Activated T-helper 1 cell treated with anti-CD3 and anti-CD28 coated beads, Interleukin-12 subunit alpha, Interleukin-12 subunit beta, Interleukin-2, Interleukin-4 antibody, amounts not matched to agents 30 ng/mL and 10 ng/mL and 1 ng/mL, durations not matched to agents 14 hours and 24 hours and 36 hours (primary cell): Measurements from ENCODE around the gene AGBL1. TPM values are rescaled to one million over a fixed set of nuclear protein-coding genes. Genes with fewer than 3 reads are reported as not detected.

ENCODE experiments used
- DNase-seq: peaks from one replicate; pipeline ENCODE4 v3.0.0; 2021; ENCODE audit warnings: low spot score
- H3K27ac Mint-ChIP-seq: one replicate; pipeline ENCODE4 v1.8.0; 2021; ENCODE audit warnings: mild to moderate bottlenecking, mixed read lengths
- H3K27me3 Mint-ChIP-seq: one replicate; pipeline ENCODE4 v1.8.0; 2022; ENCODE audit warnings: mild to moderate bottlenecking, moderate library complexity, mixed read lengths; ENCODE audit not compliant: insufficient read depth
- H3K36me3 Mint-ChIP-seq: one replicate; pipeline ENCODE4 v1.8.0; 2021; ENCODE audit warnings: low read depth, mixed read lengths
- H3K4me1 Mint-ChIP-seq: one replicate; pipeline ENCODE4 v1.8.0; 2021; ENCODE audit warnings: low read depth, mixed read lengths
- H3K4me3 Mint-ChIP-seq: one replicate; pipeline ENCODE4 v1.8.0; 2021; ENCODE audit warnings: mild to moderate bottlenecking, moderate library complexity, mixed read lengths
- H3K9me3 Mint-ChIP-seq: one replicate; pipeline ENCODE4 v1.8.0; 2021; ENCODE audit warnings: mixed read lengths
- intact Hi-C: fragments of 100-400 bp; cut with micrococcal nuclease; formaldehyde crosslinking; loops from one replicate; pipeline ENCODE4 v1.15.1; 2024
- total RNA-seq: library from RNA; stranded (reverse); gene quantifications from 2 replicates; pipeline ENCODE4 v1.2.3, GENCODE V29; 2022

AGBL1 gene
- total RNA-seq, 1 donor from 2014 or later, result not detected

DNA sequence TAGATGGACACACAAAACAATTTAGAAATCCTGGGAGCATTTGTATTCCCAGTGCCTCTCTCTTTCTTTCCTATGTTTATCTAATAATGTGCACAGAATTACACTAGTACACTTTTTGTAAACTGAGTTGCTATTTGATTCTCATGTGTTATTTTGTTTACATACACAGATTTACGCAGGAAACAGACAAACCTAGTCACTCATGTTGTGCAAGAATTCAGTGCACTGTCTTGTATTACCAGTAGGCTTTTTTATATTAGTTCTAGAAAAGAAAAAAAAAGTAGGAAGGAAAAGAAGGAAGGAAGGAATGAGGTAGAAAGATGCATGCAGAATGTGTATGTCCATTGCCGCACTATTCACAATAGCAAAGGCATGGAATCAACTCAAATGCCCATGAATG lies 257.4 kb downstream of the AGBL1 start:
- Mint-ChIP-seq H3K4me3 (no peak overlapping the region), H3K27ac (no peak overlapping the region), H3K27me3 (no peaks in the 10 kb centered on the region), H3K4me1 (no peaks in the 10 kb centered on the region), H3K9me3 (no peaks in the 10 kb centered on the region), H3K36me3 (no peaks in the 10 kb centered on the region)
- intact Hi-C loops, result no loop called here
- DNase-seq, result no peak

DNA sequence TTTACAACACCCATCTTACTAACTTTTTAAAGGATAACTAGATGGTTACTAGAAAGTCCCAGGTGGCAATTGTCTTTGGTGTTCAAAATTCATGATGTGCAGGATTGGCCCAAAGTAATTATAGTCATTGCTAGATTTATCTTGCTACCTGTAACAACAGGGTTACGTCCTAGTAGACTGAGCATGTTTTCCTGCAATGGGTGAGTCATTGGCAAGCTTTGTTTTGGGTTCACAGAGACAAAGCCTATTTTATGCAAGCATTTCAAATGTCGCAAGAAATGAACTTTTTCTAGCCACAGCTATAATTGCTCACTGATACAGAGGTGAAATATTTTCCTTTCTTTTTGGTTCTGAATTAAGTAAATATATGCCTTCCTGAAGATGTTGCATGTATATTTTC lies 267.6 kb downstream of the AGBL1 start:
- no peak for DNase-seq
- H3K27me3 Mint-ChIP-seq, result no peaks in the 10 kb centered on the region
- no peak overlapping the region for H3K4me3 Mint-ChIP-seq
- no peaks in the 10 kb centered on the region for H3K9me3 Mint-ChIP-seq
- H3K4me1 Mint-ChIP-seq, result no peaks in the 10 kb centered on the region
- no peak overlapping the region for H3K27ac Mint-ChIP-seq
- intact Hi-C loops, result no loop called here
- no peaks in the 10 kb centered on the region for H3K36me3 Mint-ChIP-seq

DNA sequence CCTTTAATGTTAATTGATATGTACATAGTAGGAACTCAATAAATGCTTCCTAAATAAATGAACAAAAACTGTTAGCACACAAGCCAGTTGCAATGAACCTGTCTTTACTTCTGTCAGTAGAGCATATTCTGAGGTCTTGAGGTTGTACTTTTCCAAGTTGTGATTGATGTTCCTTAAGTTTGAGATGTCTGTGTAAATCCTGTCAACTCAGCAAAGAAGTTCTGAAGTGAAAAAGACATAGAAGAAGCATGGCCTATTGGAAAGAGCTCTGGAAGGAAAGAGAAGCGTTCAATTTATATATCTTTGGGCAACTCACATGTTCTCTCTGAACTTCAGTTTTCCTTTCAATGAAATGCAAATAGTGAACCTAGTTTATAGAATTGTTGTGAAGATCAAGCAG lies 269.9 kb downstream of the AGBL1 start:
- DNase-seq, result no peak
- Mint-ChIP-seq H3K9me3 (no peaks in the 10 kb centered on the region), H3K36me3 (no peaks in the 10 kb centered on the region), H3K27me3 (no peaks in the 10 kb centered on the region), H3K4me3 (no peak overlapping the region), H3K27ac (no peak overlapping the region), H3K4me1 (no peaks in the 10 kb centered on the region)
- intact Hi-C loops, result no loop called here

DNA sequence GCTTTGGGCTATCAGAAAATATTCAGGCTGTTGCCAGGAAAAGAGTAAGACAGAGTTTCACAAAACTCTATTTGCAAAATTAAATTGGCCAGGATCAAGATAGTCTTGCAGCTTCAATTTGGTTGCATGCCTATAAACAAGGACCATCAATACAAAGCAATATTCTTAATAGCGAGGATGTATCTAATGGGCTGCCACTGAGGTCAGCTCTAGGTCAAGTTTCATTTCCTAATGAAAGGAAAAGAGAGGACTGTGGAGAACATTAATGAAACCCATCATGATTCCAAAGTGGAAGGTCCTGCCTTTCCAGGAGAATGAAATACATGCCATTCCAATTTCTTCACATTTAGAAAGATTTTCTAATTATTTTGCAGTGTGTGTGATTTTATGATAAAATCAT lies 273.5 kb downstream of the AGBL1 start:
- Mint-ChIP-seq H3K27me3 (no peaks in the 10 kb centered on the region), H3K4me1 (no peaks in the 10 kb centered on the region), H3K9me3 (no peaks in the 10 kb centered on the region), H3K36me3 (no peaks in the 10 kb centered on the region), H3K27ac (no peak overlapping the region), H3K4me3 (no peak overlapping the region)
- no peak for DNase-seq
- intact Hi-C loops, result no loop called here

DNA sequence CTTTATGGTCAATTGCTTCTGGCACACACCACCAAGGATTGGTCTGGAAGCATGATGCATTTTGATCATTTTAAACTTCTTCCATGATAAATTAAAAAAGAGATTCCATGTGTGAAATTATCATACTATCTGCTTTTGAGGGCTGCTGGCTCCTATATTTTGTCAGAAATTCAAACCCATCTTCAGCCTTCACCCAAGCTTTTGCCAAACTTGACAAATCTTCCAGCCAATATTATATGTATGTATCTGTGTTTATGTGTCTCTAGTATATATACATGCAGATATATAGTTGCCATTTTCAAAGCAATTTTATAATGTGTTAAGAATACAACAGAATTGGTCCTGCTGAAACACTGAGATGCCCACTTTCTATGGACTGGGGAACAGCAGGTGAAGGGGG lies 275.7 kb downstream of the AGBL1 start:
- H3K9me3 Mint-ChIP-seq, result no peaks in the 10 kb centered on the region
- intact Hi-C loops, result no loop called here
- no peak overlapping the region for H3K27ac Mint-ChIP-seq
- H3K27me3 Mint-ChIP-seq, result no peaks in the 10 kb centered on the region
- H3K36me3 Mint-ChIP-seq, result no peaks in the 10 kb centered on the region
- DNase-seq, result no peak
- no peaks in the 10 kb centered on the region for H3K4me1 Mint-ChIP-seq
- no peak overlapping the region for H3K4me3 Mint-ChIP-seq

DNA sequence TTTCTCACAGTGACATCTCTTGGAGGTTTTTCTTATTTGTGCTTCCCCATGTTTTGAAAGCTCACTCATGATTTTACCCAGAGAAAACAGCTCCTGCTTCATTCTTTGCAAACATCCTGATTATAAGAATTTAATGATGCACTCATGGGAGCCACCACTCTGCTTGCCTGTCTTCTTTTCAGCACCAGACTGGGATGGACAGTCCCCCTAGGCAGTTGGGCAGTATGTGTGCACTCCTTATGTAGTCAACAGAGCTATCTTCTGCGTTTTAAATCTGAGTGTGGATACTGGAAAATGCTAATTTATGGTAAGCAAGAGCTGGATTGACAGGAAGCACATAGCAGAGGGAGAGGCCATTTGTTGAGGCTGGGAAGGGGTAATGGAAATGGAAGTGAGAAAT lies 276.1 kb downstream of the AGBL1 start:
- Mint-ChIP-seq H3K36me3 (no peaks in the 10 kb centered on the region), H3K27ac (no peak overlapping the region), H3K9me3 (no peaks in the 10 kb centered on the region), H3K4me3 (no peak overlapping the region), H3K27me3 (no peaks in the 10 kb centered on the region), H3K4me1 (no peaks in the 10 kb centered on the region)
- intact Hi-C loops, result no loop called here
- DNase-seq, result no peak

DNA sequence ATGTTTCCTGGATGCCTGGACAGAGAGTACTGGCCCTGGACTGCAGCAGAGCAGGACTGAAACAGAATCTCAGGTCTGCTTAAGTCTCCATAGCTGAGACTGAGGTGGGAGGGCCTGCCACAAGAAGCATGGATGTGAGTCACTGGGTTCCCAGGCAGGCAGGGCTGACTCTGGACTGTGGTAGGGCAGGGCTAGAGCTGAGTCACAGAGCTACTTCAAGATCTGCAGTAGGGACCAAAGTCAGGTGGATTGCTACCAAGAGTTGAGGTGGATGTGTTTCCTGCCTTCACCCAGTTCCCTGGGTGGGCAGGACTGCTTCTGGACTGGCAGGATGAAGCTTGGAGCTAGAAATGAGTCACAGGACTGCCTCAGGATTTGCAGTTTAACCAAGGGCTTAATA lies 282.9 kb downstream of the AGBL1 start:
- no peaks in the 10 kb centered on the region for H3K4me1 Mint-ChIP-seq
- intact Hi-C loops, result loop anchor here (10.0 kb wide), 1 partner anchor 58 kb away; no protein-coding TSS in a partner anchor
- H3K36me3 Mint-ChIP-seq, result no peaks in the 10 kb centered on the region
- no peak overlapping the region for H3K4me3 Mint-ChIP-seq
- H3K27ac Mint-ChIP-seq, result no peak overlapping the region
- peaks cover 7% of the 10 kb centered on the region for H3K9me3 Mint-ChIP-seq
- H3K27me3 Mint-ChIP-seq, result no peaks in the 10 kb centered on the region
- no peak for DNase-seq

DNA sequence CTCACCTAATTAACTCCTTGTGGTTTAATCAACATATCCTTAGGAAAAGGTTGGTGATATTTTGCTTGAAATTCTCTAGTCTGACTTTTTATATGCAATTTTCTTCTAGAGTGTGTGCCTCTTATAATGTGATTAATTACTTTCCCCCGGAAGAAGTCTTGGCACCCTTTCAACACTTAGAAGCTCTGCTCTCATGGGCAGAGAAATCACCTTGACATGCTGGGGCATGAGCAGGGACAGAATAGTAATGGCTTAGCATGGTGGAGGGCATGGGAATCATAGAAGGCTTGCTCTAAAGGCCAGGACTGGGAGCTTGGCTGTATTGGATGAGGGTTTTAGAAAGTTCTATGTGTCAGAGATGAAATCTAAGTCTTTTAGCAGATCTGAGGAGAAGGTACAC lies 293.5 kb downstream of the AGBL1 start:
- Mint-ChIP-seq H3K36me3 (no peaks in the 10 kb centered on the region), H3K4me1 (no peaks in the 10 kb centered on the region), H3K4me3 (no peak overlapping the region), H3K9me3 (peaks cover 10% of the 10 kb centered on the region), H3K27ac (no peak overlapping the region), H3K27me3 (peaks cover under 1% of the 10 kb centered on the region)
- no peak for DNase-seq
- intact Hi-C loops, result no loop called here

DNA sequence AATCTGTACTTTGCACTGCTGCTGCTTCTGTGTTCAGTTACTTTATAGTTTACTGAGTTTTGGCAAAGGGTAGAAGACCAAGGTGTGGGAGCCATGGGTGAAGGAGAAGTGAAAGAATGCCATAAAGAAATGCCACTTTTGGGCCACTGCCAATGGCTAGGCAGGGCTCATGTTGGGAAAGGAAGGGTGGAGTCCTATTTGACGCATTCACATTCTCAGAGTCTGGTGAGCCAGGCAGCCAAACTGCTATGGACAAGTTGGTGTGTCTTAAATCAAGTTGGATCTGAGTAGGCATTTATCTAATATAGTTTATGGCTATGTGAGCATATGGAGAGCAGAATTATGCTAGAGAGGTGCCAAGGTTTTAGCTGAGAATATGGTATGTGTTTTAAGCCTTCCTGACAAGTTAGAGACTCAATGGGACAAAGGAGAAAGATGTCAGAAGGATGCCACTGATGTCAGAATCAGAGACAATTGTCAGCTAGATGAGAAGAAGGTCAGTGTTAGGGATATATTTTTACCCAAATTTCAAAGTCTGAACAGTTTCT lies 296.1 kb downstream of the AGBL1 start:
- DNase-seq, result no peak
- Mint-ChIP-seq H3K27ac (no peak overlapping the region), H3K4me1 (no peaks in the 10 kb centered on the region), H3K36me3 (no peaks in the 10 kb centered on the region), H3K4me3 (no peak overlapping the region), H3K9me3 (peaks cover 7% of the 10 kb centered on the region), H3K27me3 (peaks cover 2% of the 10 kb centered on the region)
- intact Hi-C loops, result no loop called here

DNA sequence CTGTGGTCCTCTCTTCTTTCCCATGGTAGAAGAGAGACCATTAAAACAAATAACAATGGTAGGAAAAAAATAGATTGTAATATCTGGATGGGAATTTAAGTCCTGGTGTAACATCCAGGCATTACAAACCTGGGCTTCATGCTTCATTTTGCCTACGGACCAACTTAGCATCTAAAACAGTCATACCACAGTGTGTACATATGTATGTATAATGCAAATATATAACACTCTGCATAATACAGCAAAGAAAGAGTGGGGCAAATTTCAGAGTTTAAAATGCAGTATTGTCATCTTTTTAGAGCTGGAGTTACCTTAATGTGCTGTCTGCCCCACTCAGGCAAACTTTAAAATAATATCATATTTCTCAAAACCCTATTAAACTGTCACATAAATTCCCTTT lies 298.2 kb downstream of the AGBL1 start:
- Mint-ChIP-seq H3K36me3 (no peaks in the 10 kb centered on the region), H3K9me3 (peaks cover 7% of the 10 kb centered on the region), H3K4me3 (no peak overlapping the region), H3K27ac (no peak overlapping the region), H3K4me1 (no peaks in the 10 kb centered on the region), H3K27me3 (peaks cover 2% of the 10 kb centered on the region)
- DNase-seq, result no peak
- intact Hi-C loops, result no loop called here

DNA sequence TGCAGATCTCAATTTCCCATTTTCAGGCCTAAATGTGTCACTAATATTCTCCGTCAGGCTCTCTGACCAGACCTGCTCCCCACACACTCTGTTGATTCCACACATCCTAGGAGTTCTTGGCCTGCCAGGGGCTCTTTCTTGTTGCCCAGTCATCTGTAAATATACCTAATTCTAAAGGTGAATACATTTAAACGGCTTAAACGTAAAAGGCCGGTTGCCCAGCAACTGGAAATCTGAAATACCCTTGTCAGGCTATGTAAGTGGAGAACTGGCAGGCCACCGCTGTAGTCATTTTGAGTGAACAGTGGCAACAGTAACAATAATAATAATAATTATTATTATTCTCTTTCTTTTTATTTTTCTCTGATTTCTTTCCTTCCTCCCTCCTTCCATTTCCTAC lies 302.7 kb downstream of the AGBL1 start:
- no peak for DNase-seq
- no peaks in the 10 kb centered on the region for H3K9me3 Mint-ChIP-seq
- no peak overlapping the region for H3K4me3 Mint-ChIP-seq
- H3K27ac Mint-ChIP-seq, result no peak overlapping the region
- no peaks in the 10 kb centered on the region for H3K4me1 Mint-ChIP-seq
- peaks cover 2% of the 10 kb centered on the region for H3K27me3 Mint-ChIP-seq
- H3K36me3 Mint-ChIP-seq, result no peaks in the 10 kb centered on the region
- intact Hi-C loops, result no loop called here

DNA sequence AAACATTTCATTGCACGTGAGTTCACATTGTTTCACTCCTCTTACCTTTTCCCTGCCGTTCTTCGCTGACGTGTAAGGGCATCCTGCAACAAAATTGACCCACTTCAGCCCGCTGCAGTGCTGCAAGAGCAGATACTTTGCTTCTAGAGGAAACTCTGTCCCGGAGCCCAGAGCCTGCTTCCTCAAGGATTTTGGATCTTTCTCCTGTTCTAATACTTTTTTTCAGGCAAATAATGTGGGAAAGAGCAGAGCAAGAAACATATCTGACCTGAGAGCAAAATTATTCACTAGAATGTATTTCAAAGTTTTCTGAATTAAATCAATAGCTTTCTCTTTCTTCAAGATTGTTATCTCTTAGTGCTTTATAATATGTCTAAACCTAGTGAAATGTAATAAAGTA lies 303.9 kb downstream of the AGBL1 start:
- intact Hi-C loops, result no loop called here
- H3K9me3 Mint-ChIP-seq, result no peaks in the 10 kb centered on the region
- no peaks in the 10 kb centered on the region for H3K36me3 Mint-ChIP-seq

DNA sequence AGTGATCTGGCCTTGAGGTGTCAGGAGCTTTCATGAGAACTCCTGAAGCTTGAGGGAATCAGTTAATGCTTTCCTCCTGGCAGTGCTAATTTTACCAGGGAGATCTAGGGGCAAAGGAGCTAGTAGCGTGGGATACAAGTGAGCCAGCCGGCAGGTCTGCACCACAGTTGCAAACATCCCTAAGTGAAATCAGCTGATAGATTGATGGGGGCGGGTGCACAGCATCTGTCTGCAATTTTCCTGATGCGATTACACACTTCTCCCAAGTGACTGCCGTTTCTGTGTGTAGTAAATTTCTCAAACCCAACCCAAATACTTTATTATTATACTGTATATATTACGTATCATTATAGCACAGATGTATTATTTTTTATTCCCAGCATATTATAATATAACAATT lies 304.5 kb downstream of the AGBL1 start:
- Mint-ChIP-seq H3K4me3 (no peak overlapping the region), H3K4me1 (no peaks in the 10 kb centered on the region), H3K27ac (no peak overlapping the region), H3K9me3 (no peaks in the 10 kb centered on the region), H3K27me3 (no peaks in the 10 kb centered on the region), H3K36me3 (no peaks in the 10 kb centered on the region)
- intact Hi-C loops, result no loop called here
- no peak for DNase-seq

More for the DNA sequence above, 303.9 kb downstream of the AGBL1 start:
- no peak overlapping the region for H3K27ac Mint-ChIP-seq
- H3K27me3 Mint-ChIP-seq, result no peaks in the 10 kb centered on the region
- no peak overlapping the region for H3K4me3 Mint-ChIP-seq
- H3K4me1 Mint-ChIP-seq, result no peaks in the 10 kb centered on the region
- no peak for DNase-seq

DNA sequence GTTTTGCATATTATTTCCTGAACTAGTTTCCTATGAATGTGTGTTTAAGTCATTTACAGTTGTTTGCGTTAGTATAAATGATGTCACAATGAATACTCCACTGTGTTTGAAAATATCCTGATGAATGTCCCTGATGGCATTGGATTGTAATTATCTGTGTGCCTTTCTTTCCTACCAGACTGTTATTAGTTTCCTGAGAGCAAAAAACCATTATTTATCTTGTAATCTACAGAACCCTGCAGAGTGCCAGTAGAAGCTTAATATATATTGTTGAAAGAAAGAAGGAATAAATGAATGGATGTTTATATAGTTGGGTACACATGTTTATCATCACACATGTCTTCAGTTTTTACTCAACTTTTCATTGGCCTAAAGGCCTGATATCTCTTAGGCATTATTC lies 312.6 kb downstream of the AGBL1 start:
- H3K27ac Mint-ChIP-seq, result no peak overlapping the region
- DNase-seq, result no peak
- H3K27me3 Mint-ChIP-seq, result no peaks in the 10 kb centered on the region
- H3K4me1 Mint-ChIP-seq, result no peaks in the 10 kb centered on the region
- no peak overlapping the region for H3K4me3 Mint-ChIP-seq
- H3K36me3 Mint-ChIP-seq, result no peaks in the 10 kb centered on the region
- no peaks in the 10 kb centered on the region for H3K9me3 Mint-ChIP-seq
- intact Hi-C loops, result no loop called here
